HG03457 (cell line): ENCODE measurements around the gene KMT5B.

Experiments used
- ATAC-seq: cut with Tn5 transposase; IDR thresholded peaks from one replicate; pipeline ENCODE4 v1.9.1; 2021; ENCODE audit warnings: moderate number of reproducible peaks; ENCODE audit not compliant: unreplicated experiment

Gene KMT5B

GRCh38 chr11:68146704-68147474 is 66.2 kb downstream of the KMT5B start:
- ATAC-seq = no peak

- no peak for ATAC-seq
These were observed 67.0 kb downstream of the KMT5B start for GRCh38 chr11:68146010-68146540.

GRCh38 chr11:68145120-68145866 is 67.8 kb downstream of the KMT5B start:
- ATAC-seq = no peak

DNA sequence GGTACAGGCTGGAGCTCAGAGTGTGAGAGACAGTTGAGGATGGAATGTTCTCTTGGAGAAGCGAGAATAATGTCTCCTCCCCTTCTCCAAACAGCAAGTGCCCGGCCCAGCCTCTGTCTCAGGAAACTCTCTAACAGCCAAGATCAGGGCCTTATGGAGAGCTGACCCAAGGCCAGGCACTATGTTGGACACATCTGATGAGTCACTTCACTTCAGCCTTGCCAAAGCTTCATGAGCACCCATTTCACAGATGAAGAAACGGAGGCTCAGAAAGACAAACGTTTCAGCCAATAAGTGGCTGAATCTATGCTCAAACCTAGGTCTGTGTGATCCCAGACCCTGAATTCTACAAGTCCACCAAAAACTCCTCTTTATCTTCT is 69.8 kb downstream of the KMT5B start:
- ATAC-seq = no peak

DNA sequence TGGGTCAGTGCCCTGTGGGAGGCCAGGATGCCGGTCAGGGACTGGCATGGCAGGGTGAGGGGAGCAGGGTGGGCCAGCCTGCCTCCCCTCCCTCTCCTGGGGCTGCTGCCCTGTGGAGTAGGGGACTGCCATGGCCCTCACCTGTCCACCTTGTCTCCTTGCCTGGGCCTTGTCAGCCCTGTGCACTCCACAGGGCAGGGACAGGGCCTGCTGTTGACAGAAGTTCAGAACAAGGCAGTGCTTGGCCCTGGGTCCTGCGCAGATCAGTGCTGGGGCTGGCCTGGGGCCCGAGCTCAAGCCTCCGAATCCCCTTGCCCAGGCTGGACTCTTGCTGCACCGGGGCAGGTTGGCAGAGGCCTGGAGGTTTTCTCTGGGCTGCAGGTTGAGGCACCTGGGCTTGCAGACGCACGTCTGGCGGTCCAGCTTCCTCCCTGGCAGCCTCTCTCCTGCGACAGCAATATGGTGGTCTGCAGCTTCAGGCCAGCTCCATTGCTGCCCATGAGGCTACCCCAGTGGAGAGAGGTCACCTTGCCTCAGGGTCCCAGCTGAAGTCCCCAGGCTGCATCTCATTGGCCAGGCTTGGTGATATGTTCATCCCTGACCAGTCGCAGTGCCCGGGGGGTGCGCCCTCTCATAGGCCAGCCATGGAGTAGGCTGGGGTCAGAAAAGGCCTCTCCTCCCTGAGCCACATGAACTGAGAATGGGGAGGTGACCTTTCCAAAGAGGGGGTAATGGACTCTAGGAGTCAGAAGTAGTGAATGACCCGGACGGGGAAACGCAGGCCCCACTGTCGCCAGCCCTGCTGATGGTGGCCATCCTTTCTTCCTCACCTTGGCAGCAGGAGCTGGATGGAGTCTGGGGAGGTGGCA is 70.4 kb downstream of the KMT5B start:
- ATAC-seq = no peak

- ATAC-seq = no peak
These were observed 71.1 kb downstream of the KMT5B start for GRCh38 chr11:68142028-68142412.

DNA sequence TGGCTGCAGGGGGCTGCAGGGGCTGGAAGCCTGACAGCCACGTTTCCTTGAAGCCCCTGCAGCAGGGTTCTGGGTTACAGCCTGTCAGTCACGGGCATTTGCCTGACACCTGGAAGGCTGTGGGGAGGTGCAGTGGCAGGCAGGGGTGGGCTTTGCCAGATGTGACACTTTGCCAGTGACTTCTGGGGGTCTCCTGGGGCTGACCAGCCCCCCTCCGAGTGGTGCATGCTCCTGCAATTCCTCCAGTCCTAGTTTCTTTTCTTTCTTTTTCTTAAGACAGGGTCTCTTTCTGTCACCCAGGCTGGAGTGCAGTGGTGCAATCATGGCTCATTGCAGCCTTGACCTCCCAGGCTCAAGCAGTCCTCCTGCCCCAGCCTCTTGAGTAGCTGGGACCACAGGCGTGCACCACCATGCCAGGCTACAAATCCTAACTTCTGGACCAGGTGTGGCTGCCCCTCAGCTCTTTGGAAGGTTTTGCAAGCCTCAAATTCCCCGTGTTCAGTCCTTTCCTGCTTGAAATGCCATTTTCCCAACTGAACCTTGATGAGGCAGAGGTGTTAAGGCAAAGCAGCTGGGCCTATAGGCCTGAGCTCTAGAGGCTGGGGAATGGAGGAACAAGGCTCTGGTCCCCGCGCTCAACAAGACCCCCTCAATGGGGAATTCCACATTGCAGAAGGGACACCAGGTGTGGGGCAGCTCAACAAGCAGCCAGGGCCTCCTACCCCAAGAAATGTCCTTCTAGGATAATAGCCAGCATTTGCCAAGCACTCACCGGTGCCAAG is 71.7 kb downstream of the KMT5B start:
- no peak for ATAC-seq

DNA sequence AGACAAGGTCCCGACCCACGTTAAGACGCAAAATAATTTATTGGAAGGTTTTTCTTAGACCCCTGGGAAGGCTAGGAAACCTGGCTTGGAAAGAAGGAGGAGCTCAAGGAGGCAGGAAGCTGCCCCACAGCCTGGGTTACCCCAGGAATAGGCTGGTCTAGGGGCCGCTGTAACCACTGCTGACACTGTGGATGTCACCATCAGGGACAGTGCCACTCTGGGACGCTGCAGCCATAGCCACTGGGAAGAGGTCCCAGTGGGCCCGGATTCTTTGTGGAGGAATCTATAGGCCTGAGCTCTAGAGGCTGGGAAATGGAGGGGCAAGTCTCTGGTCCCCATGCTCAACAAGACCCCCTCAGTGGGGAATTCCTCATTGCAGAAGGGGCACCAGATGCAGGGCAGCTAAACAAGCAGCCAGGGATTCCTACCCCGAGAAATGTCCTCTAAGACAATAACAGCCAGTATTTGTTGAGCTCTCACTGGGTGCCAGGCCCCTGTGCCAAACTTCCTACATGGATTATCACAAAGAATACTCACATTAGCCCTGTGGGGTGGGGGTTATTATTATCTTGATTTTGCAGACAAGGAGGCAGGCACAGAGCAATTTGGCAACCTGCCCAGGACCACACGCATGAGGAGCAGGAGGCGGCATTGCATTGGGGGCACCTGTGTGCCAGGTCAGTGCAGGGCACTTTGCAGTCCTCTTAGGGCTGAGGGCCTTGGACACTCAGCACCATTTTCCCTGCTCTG is 72.4 kb downstream of the KMT5B start:
- ATAC-seq = no peak

- ATAC-seq = no peak
These were observed 74.9 kb downstream of the KMT5B start for GRCh38 chr11:68138237-68138636.

DNA sequence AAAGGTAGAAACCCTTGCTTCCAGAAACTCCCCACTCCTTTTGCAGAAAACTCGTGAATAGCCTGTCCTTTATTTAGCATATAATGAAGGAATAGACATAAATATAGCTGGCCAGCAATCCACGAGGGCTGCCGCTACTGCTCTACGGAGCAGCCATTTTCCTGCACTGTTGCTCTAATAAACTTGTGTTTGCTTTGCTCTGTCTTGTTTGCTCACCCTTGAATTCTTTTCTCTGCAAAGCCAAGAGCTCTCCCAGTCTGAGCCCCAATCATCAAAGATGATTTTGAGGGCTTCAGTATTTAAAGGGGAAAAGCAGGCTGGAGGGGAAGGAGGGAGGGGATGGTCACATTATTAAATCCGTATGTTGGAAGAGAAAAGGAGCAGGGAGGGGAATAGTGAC is 75.3 kb downstream of the KMT5B start:
- ATAC-seq = no peak

- ATAC-seq = no peak
These were observed 76.2 kb downstream of the KMT5B start for GRCh38 chr11:68136866-68137265.

GRCh38 chr11:68135161-68135560 is 77.9 kb downstream of the KMT5B start:
- no peak for ATAC-seq

DNA sequence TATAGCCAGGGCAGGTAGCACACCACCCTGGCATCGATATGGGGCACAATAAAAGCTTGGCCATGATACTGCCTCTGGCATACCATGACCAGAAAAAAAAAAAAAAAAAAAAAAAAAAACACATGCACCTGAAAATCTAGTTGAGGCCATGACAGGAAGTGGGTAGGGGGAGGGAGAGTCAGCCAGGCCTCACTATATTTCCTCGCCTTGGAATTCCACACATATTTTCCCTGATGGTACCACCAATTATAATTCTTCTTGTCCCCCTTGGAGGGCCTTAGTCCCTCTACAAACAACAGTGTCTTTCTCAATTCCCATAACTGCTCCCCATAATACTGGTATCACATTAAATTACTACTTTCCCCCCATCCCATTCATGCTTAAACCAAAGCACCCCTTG is 79.3 kb downstream of the KMT5B start:
- ATAC-seq = no peak

GRCh38 chr11:68130121-68130520 is 83.0 kb downstream of the KMT5B start:
- no peak for ATAC-seq

- no peak for ATAC-seq
These were observed 84.3 kb downstream of the KMT5B start for GRCh38 chr11:68128682-68129327.

GRCh38 chr11:68127714-68128681 is 85.1 kb downstream of the KMT5B start:
- ATAC-seq = no peak

DNA sequence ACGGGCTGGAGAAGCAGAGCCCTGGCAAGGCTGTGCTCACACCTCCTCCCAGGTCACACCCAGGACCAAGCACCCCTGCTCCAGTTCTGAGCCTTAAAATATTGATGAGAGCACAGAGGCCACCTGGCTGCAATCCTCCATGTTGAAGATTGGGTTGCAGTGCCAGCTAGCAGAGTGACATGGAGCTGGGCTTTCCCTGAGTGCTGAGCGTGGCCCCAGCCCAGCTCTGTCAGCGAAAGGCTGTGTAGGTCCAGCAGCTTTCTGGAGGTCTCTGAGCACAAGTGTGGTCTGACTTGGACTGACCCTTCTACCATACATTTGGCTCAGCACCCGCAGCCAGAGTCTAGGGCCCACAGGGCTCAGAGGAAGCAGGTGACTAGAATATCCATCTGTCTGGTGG is 87.9 kb downstream of the KMT5B start:
- no peak for ATAC-seq

DNA sequence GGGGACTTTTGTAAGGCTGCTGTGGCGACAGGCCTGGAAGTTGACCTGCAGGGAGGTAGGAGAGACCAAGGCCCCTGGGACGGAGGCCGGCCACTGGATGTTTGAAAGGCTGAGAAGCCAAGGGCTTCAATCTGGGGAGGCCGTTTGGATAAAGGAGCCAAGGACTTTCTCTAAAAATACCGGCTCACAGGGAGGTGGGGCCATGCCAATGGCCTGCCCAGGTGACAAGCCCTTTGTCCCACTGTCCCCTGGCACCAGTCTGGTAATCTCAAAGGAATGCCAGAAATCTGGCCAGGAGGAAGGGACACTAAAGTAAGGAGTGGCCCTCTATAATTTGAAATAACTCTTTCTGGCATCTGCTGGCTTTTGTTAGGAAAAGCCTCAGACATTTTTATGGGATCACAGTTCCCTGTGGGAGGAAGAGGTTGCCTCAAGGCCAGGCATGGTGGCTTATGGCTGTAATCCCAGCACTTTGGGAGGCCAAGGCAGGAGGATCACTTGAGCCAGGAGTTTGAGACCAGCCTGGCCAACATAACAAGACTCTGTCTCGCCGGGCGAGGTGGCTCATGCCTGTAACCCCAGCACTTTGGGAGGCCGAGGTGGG is 90.1 kb downstream of the KMT5B start:
- ATAC-seq = no peak
